Ovary (tissue), 3 donors: ENCODE data around the gene TMEM82.

Experiments used
- CTCF ChIP-seq, 3 donors: fragments of 450-650 bp in 2 of 3; fragments of 200-600 bp in 1 of 3; IDR thresholded peaks; one replicate each; pipeline versions ENCODE4 v1.5.1 to v1.8.0; 2016 to 2022; ENCODE audit warnings: antibody characterized with exemption in 3 of 3, mild to moderate bottlenecking in 1 of 3
- POLR2A ChIP-seq: fragments of 450-650 bp; IDR thresholded peaks from one replicate; pipeline ENCODE4 v1.6.1; 2017; ENCODE audit warnings: antibody characterized with exemption, mild to moderate bottlenecking, moderate library complexity
- donor health status: DM: no; HTN: no; CAD: no.

- TF ChIP-seq CTCF (IDR thresholded peaks at IDR 0.05) (no peak), POLR2A (no peak)
These were observed 8.6 kb downstream of the TMEM82 start for GRCh38 chr1:15750924-15751323.
